ENCODE data around the gene OARD1. TPM values are rescaled to one million over a fixed set of nuclear protein-coding genes. Genes with fewer than 3 reads are reported as not detected.
A peak's percentile ranks its signal among the peaks of the same experiment; 100 is the strongest.

Gene OARD1
- total and polyA plus RNA-seq, 11 donors: 12.8 to 28.1 (median 18.5) TPM

- Histone ChIP-seq H3K4me1 (peaks cover 0 to 3% (median under 1%) of the 10 kb centered on the region in 12 donors), H3K27me3 (no peaks in the 10 kb centered on the region), H3K36me3 (no peaks in the 10 kb centered on the region), H3K27ac (no peak overlapping the region), H3K4me3 (no peak overlapping the region), H3K9me3 (no peaks in the 10 kb centered on the region)
- intact Hi-C loops (cut with DNase I): loop anchor here in 4 of 10 donors (5.0 to 10.0 kb wide), 3 partner anchors 34 to 1679 kb away; no protein-coding TSS in a partner anchor
- WGBS, 4 donors: 90 to 95% (median 94%) methylated on average over 13 of the region's 13 CpGs
- TF ChIP-seq POLR2A (IDR thresholded peaks at IDR 0.05) (no peak), CTCF (IDR thresholded peaks at IDR 0.05) (no peak)
- DNase-seq (no peak), ATAC-seq (no peak)
Observed at GRCh38 chr6:41033776-41034175, 38.4 kb downstream of the OARD1 start.

GRCh38 chr6:41032830-41033229, 39.3 kb downstream of the OARD1 start:
- H3K4me1 ChIP-seq: peaks cover 0 to 11% (median 8%) of the 10 kb centered on the region in 12 donors
- intact Hi-C loops (cut with DNase I): loop anchor here in 4 of 10 donors (5.0 to 10.0 kb wide), 3 partner anchors 34 to 1678 kb away; no protein-coding TSS in a partner anchor
- no peaks in the 10 kb centered on the region for H3K36me3 ChIP-seq
- no peak overlapping the region for H3K4me3 ChIP-seq
- no peak for TF ChIP-seq CTCF (IDR thresholded peaks at IDR 0.05)
- H3K27ac ChIP-seq: no peak overlapping the region
- ATAC-seq (no peak), DNase-seq (no peak)
- no peaks in the 10 kb centered on the region for H3K9me3 ChIP-seq
- WGBS, 4 donors: 92 to 97% (median 95%) methylated on average over 11 to 15 of the region's 15 CpGs
- H3K27me3 ChIP-seq: no peaks in the 10 kb centered on the region

- Histone ChIP-seq H3K4me3 (peak overlapping the region; percentile 23 to 73 (median 60)), H3K9me3 (no peaks in the 10 kb centered on the region), H3K36me3 (no peaks in the 10 kb centered on the region), H3K27me3 (no peaks in the 10 kb centered on the region), H3K4me1 (peaks cover 0 to 23% (median 12%) of the 10 kb centered on the region in 12 donors), H3K27ac (peak overlapping the region; percentile 42 to 85 (median 75))
- intact Hi-C loops (cut with DNase I): loop anchor here in 9 of 10 donors (2.0 to 10.0 kb wide), 15 partner anchors 22 to 1684 kb away; no protein-coding TSS in a partner anchor
- no peak for DNase-seq
- TF ChIP-seq CTCF (IDR thresholded peaks at IDR 0.05) (no peak), POLR2A (IDR thresholded peaks at IDR 0.05) (no peak)
- ATAC-seq: peak; percentile 33 to 64 (median 54)
- WGBS, 4 donors: 37 to 51% (median 44%) methylated on average over 9 to 13 of the region's 13 CpGs
Observed at GRCh38 chr6:41028561-41029412, 43.4 kb downstream of the OARD1 start.

Data from heart left ventricle (tissue), 16 donors.